GM19043 (cell line): Measurements from ENCODE around the gene EFHC1.

Experiments used
- ATAC-seq: cut with Tn5 transposase; IDR thresholded peaks from one replicate; pipeline ENCODE4 v1.9.1; 2021; ENCODE audit warnings: low read depth; ENCODE audit not compliant: unreplicated experiment

Gene EFHC1

GRCh38 chr6:52573295-52573694 lies 153.2 kb downstream of the EFHC1 start:
- no peak for ATAC-seq
